ENCODE measurements around the gene SYCE3. TPM values are rescaled to one million over a fixed set of nuclear protein-coding genes. Genes with fewer than 3 reads are reported as not detected.

SYCE3 gene
- total and polyA plus RNA-seq, 7 donors: not detected

DNA sequence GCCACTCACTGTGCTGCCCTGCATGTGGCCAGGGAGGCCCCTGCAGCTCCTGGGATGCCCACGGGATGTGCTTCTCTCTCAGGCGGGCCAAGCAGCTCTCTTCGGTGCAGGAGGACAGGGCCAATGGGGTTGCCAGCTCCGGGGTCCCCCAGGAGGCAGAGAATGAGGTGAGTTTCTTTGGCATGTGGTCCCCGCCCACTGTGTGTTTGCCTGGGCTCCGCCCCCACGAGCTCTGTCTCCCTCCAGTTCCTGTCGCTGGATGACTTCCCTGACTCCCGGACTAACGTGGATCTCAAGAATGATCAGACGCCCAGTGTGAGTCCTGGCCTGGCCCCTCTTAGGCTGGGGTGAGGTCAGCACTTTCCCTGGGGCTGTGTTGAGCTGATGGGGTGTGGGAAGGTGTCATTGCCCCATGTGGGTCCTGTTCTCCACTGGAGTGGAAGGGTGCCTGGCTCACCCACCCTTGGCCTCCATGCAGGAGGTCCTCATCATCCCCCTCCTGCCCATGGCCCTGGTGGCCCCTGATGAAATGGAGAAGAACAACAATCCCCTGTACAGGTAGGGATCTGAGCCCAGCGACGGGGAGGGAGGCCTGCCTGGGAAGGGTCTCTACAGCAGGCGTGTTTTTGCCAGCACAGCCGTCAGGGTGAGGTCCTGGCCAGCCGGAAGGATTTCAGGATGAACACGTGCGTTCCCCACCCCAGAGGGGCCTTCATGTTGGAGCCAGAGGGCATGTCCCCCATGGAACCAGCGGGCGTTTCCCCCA, 45.0 kb downstream of the SYCE3 start:
- H3K4me3 ChIP-seq: no peak overlapping the region
- peaks cover 36 to 65% (median 43%) of the 10 kb centered on the region in 4 donors for H3K36me3 ChIP-seq
- no peaks in the 10 kb centered on the region for H3K9me3 ChIP-seq
- no peak for DNase-seq
- H3K27ac ChIP-seq: no peak overlapping the region
- H3K4me1 ChIP-seq: no peaks in the 10 kb centered on the region
- WGBS, 2 donors: 83 to 90% methylated on average over 20 of the region's 20 CpGs
- intact Hi-C loops (cut with DNase I): no loop called here
- H3K27me3 ChIP-seq: no peaks in the 10 kb centered on the region
- TF ChIP-seq POLR2A (IDR thresholded peaks at IDR 0.05): no peak

DNA sequence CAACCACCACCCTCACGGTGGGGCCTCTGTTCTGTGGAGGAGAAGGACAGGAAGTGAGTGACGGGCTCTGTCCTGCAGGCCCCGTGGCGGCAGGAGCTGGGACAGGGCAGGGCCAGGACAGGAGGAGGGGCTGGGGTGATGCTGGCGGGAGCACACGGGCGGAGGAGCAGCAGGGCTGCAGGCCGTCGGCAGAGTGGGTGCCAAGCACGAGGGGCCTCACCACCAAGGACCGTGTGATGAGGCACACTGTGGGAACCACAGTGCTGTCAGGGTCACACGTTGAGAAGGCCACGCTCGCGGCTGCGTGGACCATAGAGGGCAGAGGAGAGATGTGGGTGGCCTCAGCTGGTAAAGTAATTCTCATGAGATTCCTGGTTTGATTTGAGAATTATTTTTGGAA, 45.8 kb downstream of the SYCE3 start:
- H3K4me1 ChIP-seq: no peaks in the 10 kb centered on the region
- H3K27ac ChIP-seq: no peak overlapping the region
- H3K9me3 ChIP-seq: no peaks in the 10 kb centered on the region
- intact Hi-C loops (cut with DNase I): no loop called here
- no peak for DNase-seq
- TF ChIP-seq POLR2AphosphoS5 (IDR thresholded peaks at IDR 0.05): no peak
- TF ChIP-seq, protein P1, sequence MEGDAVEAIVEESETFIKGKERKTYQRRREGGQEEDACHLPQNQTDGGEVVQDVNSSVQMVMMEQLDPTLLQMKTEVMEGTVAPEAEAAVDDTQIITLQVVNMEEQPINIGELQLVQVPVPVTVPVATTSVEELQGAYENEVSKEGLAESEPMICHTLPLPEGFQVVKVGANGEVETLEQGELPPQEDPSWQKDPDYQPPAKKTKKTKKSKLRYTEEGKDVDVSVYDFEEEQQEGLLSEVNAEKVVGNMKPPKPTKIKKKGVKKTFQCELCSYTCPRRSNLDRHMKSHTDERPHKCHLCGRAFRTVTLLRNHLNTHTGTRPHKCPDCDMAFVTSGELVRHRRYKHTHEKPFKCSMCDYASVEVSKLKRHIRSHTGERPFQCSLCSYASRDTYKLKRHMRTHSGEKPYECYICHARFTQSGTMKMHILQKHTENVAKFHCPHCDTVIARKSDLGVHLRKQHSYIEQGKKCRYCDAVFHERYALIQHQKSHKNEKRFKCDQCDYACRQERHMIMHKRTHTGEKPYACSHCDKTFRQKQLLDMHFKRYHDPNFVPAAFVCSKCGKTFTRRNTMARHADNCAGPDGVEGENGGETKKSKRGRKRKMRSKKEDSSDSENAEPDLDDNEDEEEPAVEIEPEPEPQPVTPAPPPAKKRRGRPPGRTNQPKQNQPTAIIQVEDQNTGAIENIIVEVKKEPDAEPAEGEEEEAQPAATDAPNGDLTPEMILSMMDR (IDR thresholded peaks at IDR 0.05): no peak
- no peak for TF ChIP-seq POLR2A (IDR thresholded peaks at IDR 0.05)
- TF ChIP-seq EP300 (IDR thresholded peaks at IDR 0.05): no peak
- H3K27me3 ChIP-seq: no peaks in the 10 kb centered on the region
- no peak overlapping the region for H3K4me3 ChIP-seq
- peaks cover 29 to 57% (median 35%) of the 10 kb centered on the region in 4 donors for H3K36me3 ChIP-seq
- 85 to 87% methylated on average over 16 of the region's 16 CpGs for WGBS, 2 donors

DNA sequence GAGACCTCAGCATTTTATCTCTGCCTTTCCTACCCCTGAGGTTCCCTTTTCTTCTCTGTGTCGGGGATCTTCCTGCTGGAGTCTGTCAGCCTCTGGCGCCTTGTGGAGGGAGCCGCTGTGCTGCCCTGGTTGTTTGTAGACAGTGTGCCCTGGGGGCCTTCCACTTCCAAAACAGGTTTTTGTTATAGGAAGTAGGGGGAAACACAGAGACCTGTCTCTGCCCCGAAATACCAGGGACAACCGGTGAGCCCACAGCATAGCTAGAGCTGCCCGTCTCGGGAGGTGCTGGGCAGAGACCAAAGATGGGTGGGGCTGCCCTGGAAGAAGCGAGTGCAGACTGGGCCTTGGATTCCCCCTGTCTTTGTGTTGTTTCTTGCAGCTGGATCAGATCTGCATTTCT, 46.7 kb downstream of the SYCE3 start:
- Histone ChIP-seq H3K9me3 (no peaks in the 10 kb centered on the region), H3K4me1 (no peaks in the 10 kb centered on the region), H3K27me3 (no peaks in the 10 kb centered on the region), H3K27ac (no peak overlapping the region), H3K4me3 (no peak overlapping the region), H3K36me3 (peaks cover 24 to 49% (median 28%) of the 10 kb centered on the region in 4 donors)
- intact Hi-C loops (cut with DNase I): no loop called here
- DNase-seq: no peak
- 92 to 93% methylated on average over 8 of the region's 8 CpGs for WGBS, 2 donors
- TF ChIP-seq, protein P1 (IDR thresholded peaks at IDR 0.05): no peak
- TF ChIP-seq POLR2A (IDR thresholded peaks at IDR 0.05) (no peak), POLR2AphosphoS5 (IDR thresholded peaks at IDR 0.05) (no peak), EP300 (IDR thresholded peaks at IDR 0.05) (no peak)

DNA sequence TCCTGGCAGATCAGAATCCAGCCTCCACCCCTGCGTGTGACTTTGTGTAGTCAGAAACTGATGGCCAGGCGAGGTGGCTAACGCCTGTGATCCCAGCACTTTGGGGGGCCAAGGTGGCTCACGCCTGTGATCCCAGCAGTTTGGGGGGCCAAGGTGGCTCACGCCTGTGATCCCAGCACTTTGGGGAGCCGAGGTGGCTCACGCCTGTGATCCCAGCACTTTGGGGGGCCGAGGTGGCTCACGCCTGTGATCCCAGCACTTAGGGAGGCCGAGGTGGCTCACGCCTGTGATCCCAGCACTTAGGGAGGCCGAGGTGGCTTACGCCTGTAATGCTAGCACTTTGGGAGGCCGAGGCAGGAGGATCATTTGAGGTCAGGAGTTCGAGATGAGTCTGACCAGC, 49.5 kb downstream of the SYCE3 start:
- intact Hi-C loops (cut with DNase I): no loop called here
- Histone ChIP-seq H3K9me3 (no peaks in the 10 kb centered on the region), H3K36me3 (peaks cover 8 to 20% (median 12%) of the 10 kb centered on the region in 4 donors), H3K27me3 (no peaks in the 10 kb centered on the region), H3K27ac (no peak overlapping the region), H3K4me3 (no peak overlapping the region), H3K4me1 (peaks cover 0 to 20% (median 11%) of the 10 kb centered on the region in 4 donors)
- no peak for DNase-seq
- TF ChIP-seq, protein P1 (IDR thresholded peaks at IDR 0.05): no peak
- TF ChIP-seq POLR2A (IDR thresholded peaks at IDR 0.05) (no peak), EP300 (IDR thresholded peaks at IDR 0.05) (no peak), POLR2AphosphoS5 (IDR thresholded peaks at IDR 0.05) (no peak)
- WGBS, 2 donors: 96% methylated on average over 15 of the region's 15 CpGs

DNA sequence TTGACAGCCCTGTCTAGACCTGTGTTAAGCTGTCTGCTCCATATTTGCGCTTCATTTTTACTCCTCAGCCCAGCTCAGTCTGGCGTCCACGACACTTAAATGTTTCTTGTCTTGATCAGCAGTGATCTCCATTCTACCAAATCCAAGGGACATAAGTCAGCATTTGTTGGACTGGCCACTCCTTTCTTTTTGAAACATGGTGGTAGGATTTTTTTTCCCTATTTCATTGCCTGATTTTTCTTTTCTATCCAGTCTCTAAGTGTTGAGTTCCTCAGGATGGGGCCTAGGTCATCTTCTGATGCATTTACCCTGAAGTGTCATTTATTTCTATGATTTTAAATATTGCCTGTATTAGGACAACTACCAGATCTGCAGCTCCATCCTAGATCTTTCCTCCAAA, 53.8 kb downstream of the SYCE3 start:
- H3K27me3 ChIP-seq: no peaks in the 10 kb centered on the region
- H3K9me3 ChIP-seq: no peaks in the 10 kb centered on the region
- H3K4me1 ChIP-seq: peaks cover 0 to 39% (median 24%) of the 10 kb centered on the region in 4 donors
- no peak for DNase-seq
- WGBS, 2 donors: 4 to 12% methylated on average over 3 of the region's 3 CpGs
- intact Hi-C loops (cut with DNase I): loop anchor here (2.0 to 5.0 kb wide), 4 partner anchors 16 to 267 kb away; partner anchors contain the start of genes SCO2 and SYCE3
- H3K4me3 ChIP-seq: peak overlapping the region in 3 of 4 donors; percentile 83 to 90 (median 88)
- H3K27ac ChIP-seq: peak overlapping the region; percentile 89 to 98 (median 94)
- TF ChIP-seq, protein P1 (IDR thresholded peaks at IDR 0.05): no peak
- TF ChIP-seq POLR2AphosphoS5 (IDR thresholded peaks at IDR 0.05) (no peak), EP300 (IDR thresholded peaks at IDR 0.05) (no peak), POLR2A (IDR thresholded peaks at IDR 0.05) (no peak)
- peaks cover 13 to 22% (median 17%) of the 10 kb centered on the region in 4 donors for H3K36me3 ChIP-seq
